NCI-H748 treated with DMSO at 0.1 percent for 48 hours (cell line): ENCODE measurements around the gene SFXN3.
A peak's percentile ranks its signal among the peaks of the same experiment; 100 is the strongest.

Experiments
- DNase-seq: peaks from one replicate; lab custom pipeline; 2025; lab: John Stamatoyannopoulos, UW

The SFXN3 gene

GRCh38 chr10:101060036-101060950 lies 29.3 kb downstream of the SFXN3 start:
- peak; percentile 69 for DNase-seq

- peak; percentile 69 for DNase-seq
These were observed 30.1 kb downstream of the SFXN3 start for GRCh38 chr10:101060951-101061623.

GRCh38 chr10:101061624-101062231 lies 30.7 kb downstream of the SFXN3 start, which contains the start of gene KAZALD1:
Gene KAZALD1 (plus strand): TSS chr10:101061989. CDS start chr10:101062593, 604 bp downstream.
- DNase-seq = no peak

GRCh38 chr10:101062232-101063049 lies 31.4 kb downstream of the SFXN3 start:
- peak; percentile 27 for DNase-seq

- no peak for DNase-seq
These were observed 32.1 kb downstream of the SFXN3 start for GRCh38 chr10:101063050-101063525.

- no peak for DNase-seq
These were observed 32.7 kb downstream of the SFXN3 start for GRCh38 chr10:101063548-101064414.

GRCh38 chr10:101064415-101065030 lies 33.5 kb downstream of the SFXN3 start:
- no peak for DNase-seq

- no peak for DNase-seq
These were observed 34.6 kb downstream of the SFXN3 start for GRCh38 chr10:101065481-101066145.

- DNase-seq = no peak
These were observed 35.3 kb downstream of the SFXN3 start for GRCh38 chr10:101066146-101066895.

- DNase-seq = peak; percentile 38
These were observed 35.9 kb downstream of the SFXN3 start for GRCh38 chr10:101066896-101067355.

GRCh38 chr10:101067356-101068083 lies 36.5 kb downstream of the SFXN3 start:
- peak; percentile 66 for DNase-seq

GRCh38 chr10:101069441-101069840 lies 38.4 kb downstream of the SFXN3 start:
- no peak for DNase-seq

- DNase-seq = no peak
These were observed 39.1 kb downstream of the SFXN3 start for GRCh38 chr10:101070098-101070497.

- no peak for DNase-seq
These were observed 40.3 kb downstream of the SFXN3 start for GRCh38 chr10:101071267-101071884.

- DNase-seq = no peak
These were observed 40.9 kb downstream of the SFXN3 start for GRCh38 chr10:101071885-101072433.

- no peak for DNase-seq
These were observed 41.9 kb downstream of the SFXN3 start for GRCh38 chr10:101072923-101073322.

GRCh38 chr10:101073631-101074030 lies 42.6 kb downstream of the SFXN3 start:
- DNase-seq = no peak
